A673 (cell line): ENCODE measurements around the gene DIP2B.

ENCODE experiments used
- EZH2 ChIP-seq: fragments of 200-600 bp; sonication (generic); IDR thresholded peaks from 2 replicates; pipeline ENCODE4 v1.6.1; 2017; ENCODE audit warnings: borderline replicate concordance, low read depth, mild to moderate bottlenecking, mixed read lengths, antibody characterized with exemption, low read length; ENCODE audit not compliant: poor library complexity, severe bottlenecking
- TF ChIP-seq, protein P1 (sequence below): fragments of 300-800, 200-600 bp; sonication (generic); conservative IDR thresholded peaks from 2 replicates; pipeline ENCODE4 v1.5.1; 2017; ENCODE audit warnings: low read depth, mild to moderate bottlenecking, antibody characterized with exemption, low read length, moderate library complexity, mixed read lengths

DNA sequence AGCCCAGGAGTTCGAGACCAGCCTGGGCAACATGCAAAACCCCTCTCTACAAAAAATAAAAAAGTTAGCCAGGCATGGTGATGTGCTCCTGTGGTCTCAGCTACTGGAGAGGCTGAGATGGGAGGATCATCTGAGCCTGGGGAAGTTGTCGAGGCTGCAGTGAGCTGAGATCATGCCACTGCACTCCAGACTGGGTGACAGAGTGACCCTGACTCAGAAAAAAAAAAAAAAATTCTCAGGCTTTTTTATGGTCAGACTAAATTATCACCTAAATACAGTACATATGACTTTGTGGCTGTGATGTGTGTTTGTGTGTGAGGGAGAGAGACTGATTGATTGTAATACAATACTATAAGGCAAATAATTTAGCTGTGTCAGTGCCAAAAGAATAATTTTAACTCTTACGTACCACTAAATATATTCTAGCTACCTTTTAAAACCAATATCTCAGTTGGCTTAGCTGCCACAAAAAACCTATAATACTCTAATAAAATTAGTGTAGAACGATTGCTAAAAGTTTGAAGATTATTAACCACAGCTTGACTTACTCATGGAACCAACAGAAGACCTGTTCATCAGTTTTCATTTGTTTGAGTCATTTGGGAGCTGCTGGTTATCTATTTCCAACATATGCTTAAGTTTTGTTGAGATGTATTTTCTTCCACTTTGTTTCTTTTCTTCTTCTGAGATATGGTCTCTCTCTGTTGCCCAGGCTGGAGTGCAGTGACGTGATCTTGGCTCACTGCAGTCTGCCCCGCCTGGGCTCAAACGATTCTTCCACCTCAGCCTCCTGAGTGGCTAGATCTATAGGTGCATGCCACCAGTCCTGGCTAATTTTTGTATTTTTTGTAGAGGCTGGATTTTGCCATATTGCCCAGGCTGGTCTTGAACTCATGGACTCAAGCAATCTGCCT is 58.0 kb downstream of the DIP2B start:
- TF ChIP-seq, protein P1, sequence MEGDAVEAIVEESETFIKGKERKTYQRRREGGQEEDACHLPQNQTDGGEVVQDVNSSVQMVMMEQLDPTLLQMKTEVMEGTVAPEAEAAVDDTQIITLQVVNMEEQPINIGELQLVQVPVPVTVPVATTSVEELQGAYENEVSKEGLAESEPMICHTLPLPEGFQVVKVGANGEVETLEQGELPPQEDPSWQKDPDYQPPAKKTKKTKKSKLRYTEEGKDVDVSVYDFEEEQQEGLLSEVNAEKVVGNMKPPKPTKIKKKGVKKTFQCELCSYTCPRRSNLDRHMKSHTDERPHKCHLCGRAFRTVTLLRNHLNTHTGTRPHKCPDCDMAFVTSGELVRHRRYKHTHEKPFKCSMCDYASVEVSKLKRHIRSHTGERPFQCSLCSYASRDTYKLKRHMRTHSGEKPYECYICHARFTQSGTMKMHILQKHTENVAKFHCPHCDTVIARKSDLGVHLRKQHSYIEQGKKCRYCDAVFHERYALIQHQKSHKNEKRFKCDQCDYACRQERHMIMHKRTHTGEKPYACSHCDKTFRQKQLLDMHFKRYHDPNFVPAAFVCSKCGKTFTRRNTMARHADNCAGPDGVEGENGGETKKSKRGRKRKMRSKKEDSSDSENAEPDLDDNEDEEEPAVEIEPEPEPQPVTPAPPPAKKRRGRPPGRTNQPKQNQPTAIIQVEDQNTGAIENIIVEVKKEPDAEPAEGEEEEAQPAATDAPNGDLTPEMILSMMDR: no peak
- TF ChIP-seq EZH2: no peak
